Measurements from ENCODE around the gene SUN1. TPM values are rescaled to one million over a fixed set of nuclear protein-coding genes. Genes with fewer than 3 reads are reported as not detected.

SUN1 gene
- total and polyA plus RNA-seq, 12 donors, result 69.2 to 211 (median 183) TPM

DNA sequence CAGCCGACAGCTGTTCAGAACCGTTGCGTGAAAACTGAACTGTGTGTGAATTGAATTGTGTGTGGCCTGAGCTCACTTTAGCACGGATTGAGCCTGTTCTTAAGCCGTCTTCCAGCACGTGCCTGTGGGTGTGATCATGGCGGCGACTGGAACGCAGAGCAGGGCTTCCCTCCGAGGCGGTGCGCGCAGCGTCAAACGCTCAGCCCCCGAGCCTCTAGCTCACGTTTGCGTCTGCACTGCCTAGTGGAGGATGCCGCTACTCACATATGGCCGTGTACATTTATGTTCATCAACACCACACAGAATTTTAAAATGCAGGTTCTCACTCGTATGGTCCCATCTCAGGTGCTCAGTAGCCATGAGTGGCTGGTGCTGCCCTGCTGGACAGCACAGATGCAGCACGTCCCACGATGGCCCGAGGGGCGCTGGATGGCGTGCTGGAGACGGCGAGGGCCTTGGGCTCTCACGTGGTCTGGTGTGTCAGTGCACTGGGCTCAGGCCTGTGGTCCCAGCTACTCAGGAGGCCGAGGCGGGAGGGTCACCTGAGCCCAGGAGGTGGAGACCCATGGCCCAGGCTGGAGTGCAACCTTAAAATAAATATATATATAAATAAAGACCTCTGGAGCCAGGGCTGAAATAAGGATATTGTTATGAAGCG, 22.0 kb downstream of the SUN1 start:
- DNase-seq (no peak), ATAC-seq (peak in 1 of 8 donors; percentile 16)
- 92 to 94% methylated on average over 32 of the region's 32 CpGs for WGBS, 2 donors
- Histone ChIP-seq H3K36me3 (peaks cover 0 to 100% (median 69%) of the 10 kb centered on the region in 9 donors), H3K4me1 (peaks cover 0 to 12% (median 4%) of the 10 kb centered on the region in 9 donors), H3K4me3 (no peak overlapping the region), H3K27ac (no peak overlapping the region), H3K27me3 (no peaks in the 10 kb centered on the region), H3K9me3 (no peaks in the 10 kb centered on the region)
- TF ChIP-seq, protein P1, sequence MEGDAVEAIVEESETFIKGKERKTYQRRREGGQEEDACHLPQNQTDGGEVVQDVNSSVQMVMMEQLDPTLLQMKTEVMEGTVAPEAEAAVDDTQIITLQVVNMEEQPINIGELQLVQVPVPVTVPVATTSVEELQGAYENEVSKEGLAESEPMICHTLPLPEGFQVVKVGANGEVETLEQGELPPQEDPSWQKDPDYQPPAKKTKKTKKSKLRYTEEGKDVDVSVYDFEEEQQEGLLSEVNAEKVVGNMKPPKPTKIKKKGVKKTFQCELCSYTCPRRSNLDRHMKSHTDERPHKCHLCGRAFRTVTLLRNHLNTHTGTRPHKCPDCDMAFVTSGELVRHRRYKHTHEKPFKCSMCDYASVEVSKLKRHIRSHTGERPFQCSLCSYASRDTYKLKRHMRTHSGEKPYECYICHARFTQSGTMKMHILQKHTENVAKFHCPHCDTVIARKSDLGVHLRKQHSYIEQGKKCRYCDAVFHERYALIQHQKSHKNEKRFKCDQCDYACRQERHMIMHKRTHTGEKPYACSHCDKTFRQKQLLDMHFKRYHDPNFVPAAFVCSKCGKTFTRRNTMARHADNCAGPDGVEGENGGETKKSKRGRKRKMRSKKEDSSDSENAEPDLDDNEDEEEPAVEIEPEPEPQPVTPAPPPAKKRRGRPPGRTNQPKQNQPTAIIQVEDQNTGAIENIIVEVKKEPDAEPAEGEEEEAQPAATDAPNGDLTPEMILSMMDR (IDR thresholded peaks at IDR 0.05), result no peak
- intact Hi-C loops (cut with DNase I), result loop anchor here in 1 of 10 donors (10.0 kb wide), 1 partner anchor 69 kb away; no protein-coding TSS in a partner anchor

DNA sequence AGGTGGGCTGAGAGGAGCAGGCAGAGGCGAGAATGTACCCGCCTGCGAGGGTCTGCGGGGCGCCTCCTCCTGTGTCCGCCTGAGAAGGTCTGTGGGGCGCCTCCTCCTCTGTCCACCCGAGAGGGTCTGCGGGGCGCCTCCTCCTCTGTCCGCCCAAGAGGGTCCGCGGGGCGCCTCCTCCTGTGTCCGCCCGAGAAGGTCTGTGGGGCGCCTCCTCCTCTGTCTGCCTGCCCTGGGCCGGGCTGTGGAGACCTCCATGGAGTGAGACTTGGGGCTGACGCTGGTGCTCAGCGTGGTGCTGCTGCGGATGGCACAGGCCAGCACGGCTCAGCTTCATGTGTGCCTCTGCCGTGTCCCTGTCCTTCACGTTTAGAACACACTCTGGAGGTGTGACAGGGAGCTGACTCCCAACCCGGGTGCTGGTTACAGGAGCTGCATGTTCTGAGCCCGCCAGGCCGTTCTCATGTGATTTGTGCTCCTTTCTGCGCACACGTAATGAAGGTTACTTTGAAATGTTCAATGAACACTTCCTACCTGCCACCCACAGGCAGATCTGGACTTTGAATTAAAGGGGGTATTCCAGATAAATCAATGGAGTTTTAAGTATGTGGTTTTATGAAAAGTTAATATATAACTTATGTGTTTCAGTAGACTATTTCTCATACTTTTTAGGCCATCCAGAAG, 23.6 kb downstream of the SUN1 start:
- Histone ChIP-seq H3K27me3 (no peaks in the 10 kb centered on the region), H3K27ac (no peak overlapping the region), H3K36me3 (peaks cover 6 to 100% (median 68%) of the 10 kb centered on the region in 9 donors), H3K4me1 (peaks cover 0 to 11% (median 4%) of the 10 kb centered on the region in 9 donors), H3K9me3 (no peaks in the 10 kb centered on the region), H3K4me3 (no peak overlapping the region)
- intact Hi-C loops (cut with DNase I), result loop anchor here in 1 of 10 donors (10.0 kb wide), 1 partner anchor 71 kb away; no protein-coding TSS in a partner anchor
- ATAC-seq, result peak in 1 of 8 donors; percentile 11
- DNase-seq, result no peak
- 94% methylated on average over 29 of the region's 29 CpGs for WGBS, 2 donors
- TF ChIP-seq, protein P1 (IDR thresholded peaks at IDR 0.05), result no peak

DNA sequence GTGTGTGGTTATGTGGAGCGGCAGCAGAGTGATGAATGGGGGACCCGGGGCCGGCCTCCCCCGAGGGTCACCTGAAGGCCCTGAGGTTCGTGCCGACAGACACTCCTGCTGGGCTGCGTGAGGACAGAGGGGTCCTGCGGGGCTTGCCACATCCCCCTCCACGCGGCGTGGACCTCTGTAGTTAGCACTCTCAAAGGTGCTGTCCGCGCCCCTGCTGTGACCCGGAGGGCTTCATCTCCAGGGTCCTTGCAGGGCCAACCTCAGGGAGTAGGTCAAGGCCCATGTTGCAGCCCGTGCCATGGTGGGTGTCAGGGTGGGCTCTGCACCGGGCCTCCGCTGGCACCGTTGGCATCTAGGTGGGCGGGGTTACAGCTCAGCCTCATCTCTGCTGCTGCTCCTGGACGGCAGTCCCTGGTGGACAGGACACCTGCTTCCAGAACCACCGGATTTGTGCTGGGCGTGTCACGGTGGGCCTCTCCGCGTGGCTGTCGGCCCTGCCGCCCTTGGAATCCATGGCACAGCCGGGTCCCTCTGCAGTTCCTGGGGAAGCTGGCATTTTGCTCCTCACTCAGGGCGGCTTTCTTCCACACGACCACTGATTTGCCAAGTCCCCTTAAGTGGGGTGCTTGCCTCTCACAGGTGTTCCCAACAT, 24.3 kb downstream of the SUN1 start:
- Histone ChIP-seq H3K27ac (no peak overlapping the region), H3K9me3 (no peaks in the 10 kb centered on the region), H3K4me3 (no peak overlapping the region), H3K27me3 (no peaks in the 10 kb centered on the region), H3K4me1 (peaks cover 0 to 4% (median 0%) of the 10 kb centered on the region in 9 donors), H3K36me3 (peaks cover 7 to 100% (median 76%) of the 10 kb centered on the region in 9 donors)
- intact Hi-C loops (cut with DNase I), result loop anchor here in 1 of 10 donors (10.0 kb wide), 1 partner anchor 72 kb away; no protein-coding TSS in a partner anchor
- peak in 1 of 8 donors; percentile 15 for ATAC-seq
- no peak for DNase-seq
- 89 to 93% methylated on average over 28 to 30 of the region's 30 CpGs for WGBS, 2 donors
- TF ChIP-seq, protein P1 (IDR thresholded peaks at IDR 0.05), result no peak

DNA sequence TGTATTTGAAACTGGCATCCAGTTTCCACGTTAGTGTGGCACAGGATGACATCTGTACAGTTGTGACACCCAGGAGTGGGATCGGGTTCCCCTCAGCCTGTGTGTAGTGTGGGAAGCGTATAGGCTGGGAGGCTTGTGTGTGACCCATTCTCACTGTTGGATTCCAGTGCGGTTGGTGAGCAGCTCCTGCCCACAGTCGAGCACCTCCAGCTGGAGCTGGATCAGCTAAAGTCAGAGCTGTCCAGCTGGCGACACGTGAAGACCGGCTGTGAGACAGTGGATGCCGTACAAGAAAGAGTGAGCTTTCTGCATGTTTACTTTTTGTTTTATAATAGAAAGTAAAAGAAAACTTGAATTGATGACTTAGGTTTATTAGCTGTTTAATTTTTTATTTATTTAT, 25.4 kb downstream of the SUN1 start:
- Histone ChIP-seq H3K4me1 (no peaks in the 10 kb centered on the region), H3K27me3 (no peaks in the 10 kb centered on the region), H3K4me3 (no peak overlapping the region), H3K27ac (no peak overlapping the region), H3K36me3 (peaks cover 7 to 100% (median 86%) of the 10 kb centered on the region in 9 donors), H3K9me3 (no peaks in the 10 kb centered on the region)
- DNase-seq (no peak), ATAC-seq (no peak)
- 79 to 89% methylated on average over 9 of the region's 9 CpGs for WGBS, 2 donors
- intact Hi-C loops (cut with DNase I), result loop anchor here in 1 of 10 donors (10.0 kb wide), 1 partner anchor 73 kb away; no protein-coding TSS in a partner anchor
- TF ChIP-seq, protein P1 (IDR thresholded peaks at IDR 0.05), result no peak

Data from heart right ventricle (tissue), 16 donors.